DMS153 treated with DMSO at 0.1 percent for 48 hours (cell line): ENCODE data around the gene CCDC194.

Experiments
- DNase-seq: peaks from one replicate; lab custom pipeline; 2025; ENCODE audit not compliant: unreplicated experiment; lab: John Stamatoyannopoulos, UW

Gene CCDC194

DNA sequence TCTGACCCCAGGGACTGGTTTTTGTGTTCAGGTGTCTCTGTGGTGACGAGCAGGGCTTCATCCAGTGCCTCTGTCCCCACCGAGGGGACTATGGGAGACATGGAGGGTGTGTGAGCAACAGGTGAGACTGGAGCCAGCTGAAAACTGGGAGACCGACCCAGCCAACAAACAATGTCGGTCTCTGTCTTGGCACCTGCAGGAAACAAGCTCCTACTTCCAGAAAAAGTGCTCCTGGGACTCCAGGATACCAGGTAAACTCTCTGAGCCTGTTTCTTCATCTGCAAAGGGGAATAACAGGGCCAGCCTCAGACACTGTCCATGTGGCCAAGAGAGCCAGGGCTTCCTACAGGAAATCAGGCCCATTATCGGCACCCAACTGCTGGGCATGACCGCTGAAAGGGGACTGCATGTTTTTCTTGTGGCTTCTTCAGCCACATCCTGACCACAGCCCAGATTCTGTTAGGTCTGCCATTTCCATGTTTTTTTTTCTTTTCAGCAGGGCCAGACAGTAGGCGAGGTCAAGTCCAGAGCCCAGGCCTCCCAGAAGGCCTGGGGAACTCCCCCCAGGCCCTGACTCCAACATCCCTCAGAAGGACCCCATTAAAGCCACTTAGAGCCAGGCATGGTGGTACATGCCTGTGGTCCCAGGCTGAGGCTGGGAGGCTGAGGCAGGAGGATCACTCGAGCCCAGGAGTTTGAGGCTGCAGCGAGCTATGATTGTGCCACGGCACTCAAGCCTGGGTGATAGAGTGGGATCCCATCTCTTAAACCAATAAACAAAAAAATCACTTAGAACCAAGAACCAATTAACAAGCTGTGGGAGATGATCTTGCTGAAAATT lies 12.3 kb upstream of the CCDC194 start:
- DNase-seq = no peak

DNA sequence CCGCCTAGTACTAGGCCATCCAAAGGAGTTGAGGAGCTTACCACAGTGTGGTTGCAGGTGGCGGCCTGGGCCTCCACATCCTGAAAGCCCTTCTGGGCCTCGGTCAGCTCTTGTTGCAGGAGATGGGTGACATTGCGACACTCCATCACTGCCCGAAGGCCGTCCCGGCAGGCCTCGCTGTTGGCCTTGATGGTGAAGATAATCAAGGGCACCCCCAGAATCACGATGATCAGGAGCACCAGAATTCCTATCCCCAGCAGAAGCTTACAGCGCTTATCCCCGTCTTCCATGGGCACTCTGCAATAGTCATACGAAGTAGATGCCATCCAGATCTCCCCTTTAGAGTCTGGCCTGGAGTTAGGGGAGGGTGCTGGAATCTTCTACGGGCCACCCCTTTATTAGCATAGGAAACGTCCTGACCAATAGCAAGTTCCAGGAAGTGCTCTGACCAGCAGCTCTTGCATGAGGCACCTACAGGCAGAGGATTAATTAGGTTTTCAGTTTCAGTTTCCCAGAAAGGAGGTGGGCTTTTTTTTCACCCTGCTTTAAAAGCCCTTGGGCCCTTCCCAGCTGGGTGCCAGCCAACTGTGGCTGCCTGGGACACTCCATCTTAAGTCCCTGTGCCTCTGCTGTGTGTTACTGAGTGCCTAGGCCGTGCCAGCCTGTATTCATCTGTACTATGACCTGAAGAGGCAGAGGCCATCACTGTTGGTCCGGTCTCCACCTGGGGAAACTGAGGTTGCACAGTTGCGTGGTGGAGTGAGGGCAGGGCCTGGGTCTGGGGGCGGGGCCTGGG lies 11.5 kb upstream of the CCDC194 start, which contains the start of gene BST2:
Gene BST2, minus strand, starts transcription at position 381 of the 796 bp plus-strand sequence. Its CDS starts 55 bp downstream, at position 326.
- no peak for DNase-seq

DNA sequence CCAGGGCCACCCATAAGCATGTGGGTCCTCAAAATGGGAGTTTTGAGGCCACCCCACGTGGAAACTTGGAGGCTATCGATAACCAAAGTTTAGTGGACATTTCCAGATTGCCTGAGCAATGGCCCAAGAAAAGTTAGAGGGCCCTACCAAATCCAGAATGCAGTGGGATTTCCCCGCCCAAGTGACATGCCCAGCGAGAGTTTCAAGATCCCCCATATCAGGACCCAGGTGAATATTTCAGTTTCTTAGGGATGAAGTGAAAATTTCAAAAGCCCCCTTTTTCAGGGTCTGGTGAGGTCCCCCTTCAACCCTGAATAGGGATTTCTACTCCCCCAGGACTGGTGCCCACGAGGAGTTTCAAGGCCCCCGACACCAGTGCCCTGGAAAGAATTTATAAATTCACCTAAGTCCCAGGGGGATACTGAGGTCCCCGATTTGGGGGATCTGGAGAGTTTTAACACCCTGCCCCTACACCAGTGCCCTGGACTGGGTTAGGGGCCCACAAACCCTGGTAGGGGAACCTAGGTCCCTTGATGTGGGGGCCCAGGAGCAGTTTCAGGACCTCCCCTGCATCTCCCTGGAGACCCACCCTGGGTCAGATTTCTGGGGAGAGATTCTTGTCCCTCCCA lies 10.7 kb upstream of the CCDC194 start:
- no peak for DNase-seq

DNA sequence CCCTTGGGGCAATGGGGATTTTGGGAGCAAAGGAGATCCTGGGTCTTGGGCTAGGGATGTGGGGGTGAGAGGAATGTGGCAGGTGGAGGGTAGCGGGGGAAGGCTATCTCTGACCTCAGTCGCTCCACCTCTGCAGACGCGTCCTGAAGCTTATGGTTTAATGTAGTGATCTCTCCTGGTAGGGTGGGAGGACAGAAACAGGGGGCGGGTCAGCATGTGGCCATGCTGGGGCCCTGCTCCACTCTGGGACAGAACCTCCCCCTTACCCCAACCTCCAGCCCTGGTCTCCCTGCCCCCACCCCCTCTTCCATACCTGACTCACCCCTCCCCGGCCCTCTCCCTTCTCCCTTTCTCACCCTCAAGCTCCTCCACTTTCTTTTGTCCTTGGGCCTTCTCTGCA lies 10.0 kb upstream of the CCDC194 start:
- no peak for DNase-seq

DNA sequence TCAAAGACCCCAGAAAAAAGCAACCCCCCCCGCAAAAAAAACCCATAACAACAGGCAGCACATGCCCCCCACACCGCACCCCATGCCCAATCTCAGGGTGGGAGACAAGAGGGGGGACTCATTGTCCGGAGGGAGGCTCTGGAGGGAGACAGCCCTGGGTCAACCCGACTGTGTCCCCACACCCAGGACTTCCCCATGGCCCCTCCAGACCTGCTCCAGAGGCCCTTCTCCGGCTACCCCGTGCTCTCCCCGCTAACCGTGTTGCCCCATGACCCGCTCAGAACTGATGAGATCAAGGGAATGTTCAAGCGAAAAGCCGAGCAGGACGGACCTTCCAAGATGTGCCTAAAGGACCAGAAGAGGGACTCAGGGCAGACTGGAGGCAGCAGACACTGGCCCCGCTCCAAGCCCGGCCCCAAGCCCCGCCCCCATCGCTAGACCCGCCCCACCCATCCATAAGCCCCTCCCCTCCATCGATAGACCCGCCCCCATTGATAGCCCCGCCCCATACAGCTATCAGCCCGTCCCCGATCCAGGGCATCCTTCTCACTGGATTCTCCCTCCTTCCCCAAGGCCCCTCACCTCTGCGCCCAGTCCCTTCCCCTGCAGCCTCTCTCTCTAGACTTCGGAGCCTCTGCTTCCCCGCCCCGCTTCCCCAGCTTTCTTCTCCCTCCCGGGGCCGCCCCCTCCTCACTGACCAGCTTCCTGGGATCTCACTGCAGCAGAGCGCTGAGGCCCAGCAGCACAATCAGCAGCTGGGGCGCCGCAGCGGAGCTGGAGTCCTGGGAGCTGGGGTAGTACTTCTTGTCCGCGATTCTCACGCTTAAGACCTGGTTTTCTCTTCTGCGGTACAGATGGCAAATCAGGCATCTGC lies 9.2 kb upstream of the CCDC194 start:
- DNase-seq = no peak

DNA sequence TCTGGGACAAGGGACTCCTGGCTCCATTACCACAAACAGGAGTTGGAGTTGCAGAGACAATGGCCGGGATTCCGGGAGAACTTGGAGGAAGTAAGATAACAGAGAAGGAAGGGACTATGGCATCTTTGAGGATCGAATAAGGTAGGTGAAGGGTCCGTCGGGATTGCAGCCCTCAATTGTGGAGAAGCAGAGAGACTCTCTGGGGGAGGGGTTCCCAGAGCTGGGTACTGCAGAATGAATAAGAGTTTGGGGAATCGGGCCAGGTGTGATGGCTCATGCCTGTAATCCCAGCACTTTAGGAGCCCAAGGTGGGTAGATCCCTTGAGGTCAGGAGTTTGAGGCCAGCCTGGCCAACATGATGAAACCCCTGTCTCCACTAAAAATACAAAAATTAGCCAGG lies 7.6 kb upstream of the CCDC194 start:
- no peak for DNase-seq

DNA sequence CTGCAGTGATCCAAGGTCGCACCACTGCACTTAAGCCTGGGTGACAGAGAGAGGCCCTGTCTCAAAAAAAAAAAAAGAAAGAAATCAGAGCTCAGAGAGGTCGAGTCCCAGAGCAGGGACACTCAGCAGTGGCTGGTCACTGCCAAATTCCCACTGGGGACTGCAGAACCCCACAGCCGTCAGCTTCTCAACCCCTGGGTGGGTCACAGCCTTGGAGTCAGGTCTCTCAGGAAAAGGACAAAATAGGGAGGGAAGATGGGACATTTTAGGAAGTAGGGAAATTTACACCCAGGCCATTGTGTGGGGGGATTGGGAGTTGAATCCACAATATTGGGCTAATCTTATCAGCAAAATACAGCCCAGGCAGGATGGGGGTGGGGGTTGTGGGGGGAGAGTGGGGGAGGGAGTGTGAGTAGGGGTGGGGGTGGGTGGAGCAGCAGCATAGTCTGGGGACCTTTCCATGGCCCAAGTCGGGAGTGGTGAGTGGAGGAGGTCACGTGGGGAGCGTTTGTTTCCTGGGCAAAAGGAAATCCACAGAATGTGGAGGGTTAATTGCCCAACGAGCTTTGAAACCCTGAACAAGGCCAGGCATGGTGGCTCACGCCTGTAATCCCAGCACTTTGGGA lies 5.0 kb upstream of the CCDC194 start:
- DNase-seq = no peak

DNA sequence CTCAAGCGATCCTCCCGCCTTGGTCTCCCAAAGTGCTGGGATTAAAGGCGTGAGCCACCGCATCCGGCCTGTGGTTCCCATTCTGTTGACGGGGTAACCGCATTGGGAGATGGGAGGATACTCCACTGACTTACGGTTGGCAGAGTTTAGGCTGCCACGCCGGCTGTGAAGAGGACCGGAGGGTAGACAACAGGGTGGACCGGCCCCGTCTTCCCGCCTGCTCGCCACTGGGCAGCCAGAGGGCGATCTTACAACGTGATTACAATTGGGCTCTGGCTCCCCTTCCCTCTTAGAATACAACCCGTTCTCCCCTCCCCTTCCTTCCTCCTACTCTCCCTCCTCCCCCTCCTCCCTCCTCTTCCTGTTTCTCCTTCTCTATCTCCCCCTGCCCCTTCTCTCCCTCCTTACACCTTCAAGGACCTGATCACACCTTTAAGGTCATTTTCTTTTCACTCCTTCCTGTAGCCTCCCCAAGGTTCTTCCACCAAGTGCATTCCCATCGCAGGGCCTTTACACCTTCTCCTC lies 957 bp upstream of the CCDC194 start:
- no peak for DNase-seq

DNA sequence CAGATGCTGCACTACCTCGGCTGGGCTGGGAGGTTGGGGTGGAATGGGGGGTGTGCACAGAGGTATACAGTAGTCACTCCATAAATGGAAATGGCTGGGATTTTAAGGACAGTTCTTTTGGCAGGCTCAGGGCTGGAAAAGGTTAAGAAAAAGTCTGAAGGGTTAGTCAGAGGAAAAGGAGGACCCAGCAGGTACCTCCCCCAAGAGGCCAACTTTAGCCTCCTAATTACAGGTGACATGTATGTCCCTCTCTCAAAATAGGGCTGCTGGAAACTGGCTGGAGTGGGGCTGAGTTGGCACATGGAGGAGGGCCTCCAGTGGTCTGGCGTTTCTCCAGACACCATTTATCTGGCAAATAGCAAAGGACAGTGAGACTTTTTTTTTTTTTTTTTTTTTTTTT lies 994 bp downstream of the CCDC194 start:
- no peak for DNase-seq

DNA sequence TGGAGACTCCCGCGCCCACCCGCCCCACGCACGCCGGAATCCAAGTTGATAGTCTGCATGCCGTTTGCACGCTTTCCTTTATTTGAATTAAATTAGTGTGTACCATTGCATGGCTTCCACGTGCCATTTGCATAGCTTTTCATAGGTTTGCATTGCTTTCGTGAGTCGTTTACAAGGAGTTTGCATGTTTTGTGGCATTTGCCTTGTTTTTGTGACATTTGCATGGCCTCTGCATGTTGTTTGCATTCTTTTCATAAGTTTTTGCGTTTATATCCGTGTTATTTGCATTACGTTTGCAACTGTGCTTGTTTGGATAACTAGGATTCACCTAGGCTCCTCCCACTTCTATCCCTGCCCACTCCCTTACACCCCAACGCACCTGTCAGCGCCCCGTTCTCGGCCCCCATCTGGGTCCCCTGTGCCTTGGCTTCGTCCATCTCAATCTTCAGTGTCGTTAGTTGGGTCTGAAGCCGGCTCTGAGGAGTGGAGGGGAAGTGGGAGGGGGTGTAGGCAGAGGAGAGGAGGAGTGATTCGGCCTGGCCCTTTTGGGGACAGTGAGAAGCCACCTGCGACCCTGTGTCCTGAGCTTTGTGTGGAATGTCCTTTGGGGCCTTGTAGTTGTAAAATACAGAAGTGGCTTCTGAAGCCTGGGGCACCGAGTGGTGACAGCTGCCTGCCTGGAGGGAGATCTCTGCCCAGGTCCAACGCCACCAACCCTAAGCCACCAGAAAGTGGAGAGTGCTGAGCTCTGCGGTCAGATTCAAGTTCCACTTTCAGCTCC lies 2.4 kb downstream of the CCDC194 start:
- no peak for DNase-seq

DNA sequence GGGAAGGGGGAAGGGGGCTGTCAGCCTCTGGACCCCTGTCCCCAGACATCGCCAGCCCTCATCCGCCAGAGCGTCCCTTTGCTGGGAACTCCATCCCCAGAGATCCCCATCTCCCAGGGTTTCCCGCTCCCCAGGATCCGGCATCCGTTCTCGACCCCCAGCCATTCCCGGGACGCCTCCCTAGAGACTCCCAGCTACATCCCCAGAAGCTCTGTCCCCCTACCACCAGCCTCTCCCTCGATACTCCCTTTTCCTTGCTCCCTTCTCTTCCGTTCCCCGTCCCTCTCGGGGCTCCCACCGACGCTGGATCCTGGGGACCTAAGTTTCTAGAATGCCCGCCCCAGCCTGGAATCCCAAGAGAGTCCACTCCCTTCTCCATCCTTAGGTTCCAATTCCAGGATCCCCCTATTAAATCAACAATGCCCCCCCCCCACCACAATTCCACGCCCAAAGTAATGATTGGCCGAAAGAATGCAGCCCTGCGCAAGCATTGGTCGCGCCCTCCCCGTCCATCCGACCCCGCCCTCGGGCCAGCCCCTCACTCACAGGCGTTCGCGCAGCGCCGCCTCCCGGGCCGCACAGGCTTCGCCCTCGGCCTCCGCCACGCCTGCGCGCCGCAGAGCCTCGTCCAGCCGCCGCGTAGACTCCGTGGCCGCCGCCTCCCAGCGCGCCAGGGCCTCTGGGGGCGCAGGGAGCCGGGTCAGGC lies 3.2 kb downstream of the CCDC194 start:
- DNase-seq = peak; percentile 82

DNA sequence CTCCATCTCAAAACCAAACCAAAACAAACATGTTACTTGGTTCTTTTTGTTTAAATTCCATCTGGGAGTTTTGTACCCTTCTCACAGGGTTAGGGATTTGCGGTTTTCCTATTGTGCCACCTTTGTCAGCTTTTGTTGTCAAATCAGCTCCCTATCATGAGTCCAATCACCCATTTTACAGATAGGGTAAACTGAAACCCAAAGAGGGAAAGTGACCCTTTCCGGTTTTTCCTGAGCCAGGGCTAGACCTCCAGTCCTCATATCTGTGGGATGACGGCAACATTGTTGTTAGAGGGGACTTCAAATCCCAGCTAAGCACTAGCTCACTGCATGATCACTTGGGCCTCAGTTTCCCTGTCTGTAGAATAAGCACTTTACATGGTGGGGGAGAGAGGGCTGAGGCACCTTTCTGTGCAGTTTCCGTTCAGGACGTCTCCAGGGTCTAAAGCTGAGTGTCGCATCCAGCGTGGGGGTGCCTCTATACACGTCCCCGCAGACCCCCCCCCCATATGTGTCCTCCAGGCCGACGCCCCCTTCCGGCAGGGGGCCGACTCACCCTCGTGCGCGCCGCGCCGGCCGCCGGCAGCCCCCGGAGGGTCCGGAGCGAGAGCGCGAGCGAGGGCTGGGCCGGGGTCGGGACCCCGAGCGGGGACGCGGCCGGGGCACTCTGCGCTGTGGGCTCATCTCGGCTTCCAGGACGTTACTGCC lies 3.9 kb downstream of the CCDC194 start:
- no peak for DNase-seq

DNA sequence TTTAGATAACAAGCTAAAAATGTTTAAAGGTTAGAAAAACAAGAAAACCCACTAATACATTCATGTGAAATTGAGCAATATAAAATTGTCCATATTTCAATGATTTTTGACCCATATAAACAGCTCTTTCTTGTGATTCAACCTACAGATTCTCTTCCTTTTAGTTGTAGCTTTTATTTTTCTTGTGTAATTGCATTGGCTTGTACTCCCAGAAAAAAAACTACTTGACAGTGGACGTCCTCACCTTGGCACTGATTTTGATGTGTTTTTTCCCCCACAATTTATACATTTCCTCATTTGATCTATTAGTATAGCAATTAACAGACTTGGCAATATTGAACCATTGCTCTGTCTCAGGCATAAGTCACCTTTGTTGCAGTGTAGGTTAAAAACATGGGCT lies 4.7 kb downstream of the CCDC194 start:
- no peak for DNase-seq

DNA sequence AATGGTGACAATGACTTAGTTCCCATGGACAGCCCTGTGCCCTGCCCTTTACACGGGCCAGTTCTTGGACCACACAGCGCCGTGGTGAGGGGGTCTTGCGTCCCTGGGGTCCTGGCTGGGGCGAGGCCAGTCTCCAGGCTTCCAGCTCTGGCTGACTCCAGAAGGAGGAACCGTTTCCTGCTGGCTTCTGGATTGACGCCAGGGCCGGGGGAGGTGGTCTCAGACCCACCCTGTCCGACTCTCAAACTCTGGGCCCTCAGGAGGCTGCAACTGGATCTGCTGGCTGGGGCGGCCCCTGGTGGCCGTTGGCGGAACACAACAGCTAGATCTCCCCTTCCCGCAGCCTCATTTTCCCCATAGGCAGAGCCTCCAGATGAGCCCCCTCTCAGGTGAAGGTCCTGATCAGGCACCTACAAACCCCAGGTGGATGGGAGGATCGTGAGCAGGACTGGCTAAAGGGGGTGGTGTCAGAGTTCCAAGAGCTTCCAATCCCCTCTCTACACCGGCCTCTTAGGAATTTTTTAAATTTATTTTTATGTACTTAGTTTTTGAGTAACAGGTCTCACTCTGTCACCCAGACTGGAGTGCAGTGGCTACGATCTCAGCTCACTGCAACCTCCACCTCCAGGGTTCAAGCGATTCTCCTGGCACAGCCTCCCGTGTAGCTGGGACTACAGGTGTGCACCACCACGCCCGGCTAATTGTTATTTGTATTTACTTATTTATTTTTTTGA lies 8.0 kb downstream of the CCDC194 start:
- no peak for DNase-seq

DNA sequence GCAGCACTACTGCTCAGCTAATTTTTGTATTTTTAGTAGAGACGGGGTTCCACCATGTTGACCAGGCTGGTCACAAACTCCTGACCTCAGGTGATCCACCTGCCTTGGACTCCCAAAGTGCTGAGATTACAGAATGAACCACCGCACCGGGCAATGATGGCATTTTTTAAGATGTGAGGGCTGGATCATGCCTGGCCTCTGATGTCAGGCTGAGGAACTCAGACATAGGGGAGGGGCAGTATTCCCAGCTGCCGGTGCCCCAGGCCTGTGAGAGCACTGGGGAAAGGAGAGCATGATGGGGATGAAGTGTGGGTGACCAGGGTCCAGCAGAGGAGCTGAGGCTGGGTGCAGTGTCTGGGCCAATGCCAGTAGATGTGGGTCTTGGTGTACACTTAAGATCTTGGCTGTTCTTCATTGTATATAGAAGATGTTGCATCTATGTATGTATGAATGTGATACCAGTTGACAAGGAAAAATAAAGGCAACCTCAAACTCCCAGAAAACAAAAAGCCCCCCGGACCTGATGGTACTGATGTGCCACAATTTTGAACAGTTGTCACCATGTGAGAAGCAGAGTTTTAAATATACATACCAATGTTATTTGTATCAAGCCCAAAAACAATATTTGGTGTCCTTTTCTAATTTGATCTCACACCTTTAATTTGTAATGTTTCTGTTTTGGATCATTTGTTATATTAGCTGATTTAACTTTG lies 13.4 kb downstream of the CCDC194 start:
- no peak for DNase-seq

DNA sequence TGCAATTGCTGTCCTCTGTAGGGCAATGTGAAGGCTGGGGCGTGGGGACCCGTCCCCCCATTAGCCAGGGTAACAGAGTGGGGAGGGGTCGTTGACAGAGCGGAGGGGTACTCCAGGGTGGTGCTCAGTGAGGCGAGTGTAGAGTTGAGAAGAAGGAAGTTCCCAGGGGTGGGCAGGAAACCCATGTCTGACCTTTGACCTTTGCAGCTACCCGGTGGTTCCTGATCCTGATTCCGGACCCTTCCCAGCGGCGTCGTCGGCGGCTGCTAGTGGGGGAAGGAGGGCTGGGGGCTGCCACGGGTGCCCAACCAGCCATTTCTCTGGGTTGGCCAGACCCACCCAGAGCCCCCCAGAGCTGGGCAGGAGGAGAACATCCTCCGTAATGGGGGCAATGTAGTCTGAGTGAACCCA lies 14.8 kb downstream of the CCDC194 start:
- DNase-seq = no peak

DNA sequence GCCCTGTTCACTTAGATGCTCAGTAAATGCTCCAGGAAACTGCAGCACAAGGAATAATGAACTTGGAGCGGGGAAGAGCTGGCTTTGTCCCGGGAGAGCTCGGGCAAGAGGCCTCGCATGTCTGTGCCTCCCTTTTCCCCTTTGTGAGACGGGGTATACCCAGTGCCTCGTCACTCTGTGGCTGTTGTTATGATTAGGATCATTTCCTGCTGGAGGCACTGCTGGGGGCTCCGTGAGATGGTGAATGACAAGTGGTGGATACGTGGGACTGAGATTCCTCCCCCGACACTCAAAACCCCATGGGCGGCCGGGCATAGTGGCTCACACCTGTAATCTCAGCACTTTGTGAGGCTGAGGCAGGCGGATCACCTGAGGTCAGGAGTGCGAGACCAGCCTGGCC lies 15.7 kb downstream of the CCDC194 start:
- no peak for DNase-seq
